NK-92 (cell line): Measurements from ENCODE around the gene PARD3B.

ENCODE experiments used
- DNase-seq: peaks from one replicate; lab custom pipeline; 2025; ENCODE audit not compliant: unreplicated experiment; lab: John Stamatoyannopoulos, UW

The PARD3B gene

DNA sequence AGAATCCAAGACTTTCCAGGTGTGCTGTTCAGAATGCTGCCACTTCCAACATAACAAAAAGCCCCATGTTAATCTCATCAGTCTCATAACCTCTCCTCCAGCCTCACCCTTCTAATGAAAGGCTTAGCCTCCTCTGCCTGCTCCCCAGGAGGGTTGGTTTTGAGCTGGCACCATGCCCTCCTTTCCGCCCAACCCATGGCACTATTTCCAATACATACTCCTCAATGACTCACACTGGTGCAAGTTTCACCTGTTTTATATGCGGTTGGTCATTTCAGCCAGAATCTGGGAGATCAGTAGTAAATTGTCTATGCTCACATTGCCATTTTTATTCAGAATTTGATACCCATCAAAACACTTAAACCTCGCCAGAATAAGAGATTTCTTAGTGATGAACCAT lies 979.4 kb downstream of the PARD3B start:
- no peak for DNase-seq

GRCh38 chr2:205527801-205528200 lies 982.5 kb downstream of the PARD3B start:
- no peak for DNase-seq

DNA sequence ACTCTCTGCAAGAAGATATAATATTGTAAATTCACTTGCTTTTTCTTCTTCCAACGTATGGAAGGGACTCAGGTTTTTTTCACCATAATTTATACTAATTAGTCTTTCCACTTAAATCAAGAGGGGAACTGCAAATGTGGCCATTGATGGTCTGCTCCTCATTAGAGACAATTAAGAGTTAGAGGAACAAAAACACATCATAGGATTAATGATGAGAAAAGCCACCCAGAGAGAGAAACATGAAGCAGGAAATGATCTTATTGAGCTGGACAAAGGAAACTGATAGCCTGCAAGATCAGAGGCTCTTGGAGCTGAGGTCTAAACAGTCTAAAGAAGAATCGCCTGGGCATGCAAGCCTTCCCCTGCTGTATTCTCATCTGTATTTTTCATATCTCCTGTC lies 985.8 kb downstream of the PARD3B start:
- DNase-seq, result no peak

- DNase-seq, result no peak
Measured at GRCh38 chr2:205531489-205532148, 986.3 kb downstream of the PARD3B start.

- DNase-seq, result no peak
Measured at GRCh38 chr2:205535001-205535400, 989.7 kb downstream of the PARD3B start.

DNA sequence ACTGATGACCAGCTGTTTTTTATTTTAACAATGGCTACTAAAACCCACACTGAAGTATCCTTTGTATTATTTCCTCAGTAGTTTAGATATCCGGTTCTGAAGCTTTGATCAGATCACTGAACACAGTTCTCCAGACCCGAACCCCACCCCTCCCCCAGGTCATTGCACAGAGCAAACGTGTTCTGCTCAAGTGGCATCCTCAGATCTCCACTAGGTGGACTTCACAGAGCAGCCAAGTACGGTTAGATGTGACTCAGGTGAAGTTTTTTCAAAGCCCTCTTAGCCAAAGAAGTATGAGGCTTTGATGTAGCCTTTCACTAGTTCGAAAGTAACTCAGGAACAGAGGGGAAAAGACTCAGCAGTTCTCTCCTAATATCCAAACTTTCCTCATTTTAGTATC lies 994.3 kb downstream of the PARD3B start:
- no peak for DNase-seq

GRCh38 chr2:205540036-205540435 lies 994.8 kb downstream of the PARD3B start:
- no peak for DNase-seq

GRCh38 chr2:205543262-205543843 lies 998.1 kb downstream of the PARD3B start:
- no peak for DNase-seq

DNA sequence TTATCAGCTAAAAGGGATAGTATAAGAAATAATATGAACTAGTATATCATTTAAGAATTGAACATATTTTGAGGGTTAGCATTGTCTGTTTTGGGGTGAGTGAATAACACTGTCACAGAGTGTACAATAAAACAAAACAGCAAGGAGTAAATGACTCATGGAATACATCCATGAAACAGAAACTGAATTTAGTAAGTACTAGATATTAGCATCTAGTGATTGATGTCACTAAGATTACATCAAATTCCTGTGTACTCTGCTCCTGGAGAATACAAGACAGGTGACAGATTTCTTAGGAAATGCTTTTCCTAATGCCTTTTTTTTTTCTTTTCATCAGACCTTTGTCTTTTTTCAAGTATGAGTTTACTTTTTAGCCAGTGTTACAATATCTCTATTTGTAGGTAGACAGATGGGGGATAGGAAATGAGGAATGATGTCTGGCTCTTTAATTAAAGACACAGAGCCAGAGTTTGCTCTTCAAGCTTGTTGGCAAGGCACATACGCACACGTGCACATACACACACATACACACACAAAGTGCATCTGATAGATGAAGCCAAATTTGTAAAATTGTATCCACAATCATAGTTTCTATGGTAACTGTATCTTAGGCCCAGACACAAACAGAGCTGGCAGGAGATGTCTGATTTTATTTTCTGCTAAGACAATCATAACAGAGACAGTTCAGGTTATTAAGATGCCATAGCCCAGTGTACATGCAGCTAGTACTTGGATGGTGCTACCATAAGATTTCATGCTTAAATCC lies 998.8 kb downstream of the PARD3B start:
- DNase-seq, result no peak

- no peak for DNase-seq
Measured at GRCh38 chr2:205545971-205546816, 1000.9 kb downstream of the PARD3B start.

- DNase-seq, result no peak
Measured at GRCh38 chr2:205555566-205556230, 1010.4 kb downstream of the PARD3B start.

DNA sequence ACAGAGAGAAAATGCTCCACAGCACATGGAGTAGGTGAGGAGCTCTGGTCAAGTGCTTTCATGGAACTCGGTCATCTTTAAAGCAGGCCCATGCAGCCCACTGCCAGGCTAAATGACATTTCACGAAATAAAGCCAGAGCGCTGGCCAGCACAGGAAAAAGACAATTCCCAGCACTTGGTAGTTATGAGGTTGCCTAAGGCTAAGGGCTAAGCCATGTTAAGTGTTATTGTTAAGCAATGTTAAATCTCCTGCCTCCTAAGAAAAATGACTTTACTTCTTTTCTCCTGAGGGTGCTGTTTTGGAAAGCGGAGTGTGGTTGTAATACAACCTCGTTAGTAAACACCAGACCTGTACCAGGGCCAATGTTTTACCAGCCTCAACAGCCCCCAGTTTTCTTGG lies 1011.1 kb downstream of the PARD3B start:
- no peak for DNase-seq

DNA sequence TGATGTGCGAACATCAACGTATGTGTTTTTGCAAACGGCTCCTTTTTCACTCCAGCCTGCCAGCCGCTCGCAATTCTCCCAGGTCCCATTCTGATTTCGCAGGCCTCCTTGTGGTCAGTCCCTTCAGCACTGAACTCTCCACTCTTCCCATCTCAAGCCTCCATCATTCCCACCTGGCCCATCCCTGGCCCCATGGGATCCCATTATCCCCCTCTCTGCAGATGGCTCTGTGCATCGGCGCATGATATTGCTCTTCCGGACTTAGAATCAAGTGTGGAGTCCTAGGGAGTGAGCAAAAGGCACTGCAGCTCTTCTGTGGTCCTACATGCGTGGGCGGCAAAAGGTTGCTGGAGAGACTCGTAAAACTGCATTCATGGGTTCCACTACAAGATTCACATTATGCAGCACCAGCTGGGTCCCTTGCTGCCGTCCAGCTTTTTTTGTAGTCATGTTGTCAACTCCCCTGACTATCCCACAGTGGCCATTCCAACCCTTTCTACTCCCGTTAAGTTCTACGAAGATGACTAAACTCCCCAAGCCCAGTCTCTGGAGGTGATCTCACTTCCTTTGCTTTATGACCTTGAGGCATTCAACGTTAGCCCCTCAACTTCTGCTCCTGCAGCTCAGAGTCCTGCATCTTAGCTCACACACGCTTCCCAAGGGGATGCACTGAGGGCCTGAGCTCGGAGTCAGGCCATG lies 1011.7 kb downstream of the PARD3B start:
- no peak for DNase-seq

- no peak for DNase-seq
Measured at GRCh38 chr2:205557873-205558272, 1012.6 kb downstream of the PARD3B start.

GRCh38 chr2:205561441-205561840 lies 1016.2 kb downstream of the PARD3B start:
- no peak for DNase-seq

DNA sequence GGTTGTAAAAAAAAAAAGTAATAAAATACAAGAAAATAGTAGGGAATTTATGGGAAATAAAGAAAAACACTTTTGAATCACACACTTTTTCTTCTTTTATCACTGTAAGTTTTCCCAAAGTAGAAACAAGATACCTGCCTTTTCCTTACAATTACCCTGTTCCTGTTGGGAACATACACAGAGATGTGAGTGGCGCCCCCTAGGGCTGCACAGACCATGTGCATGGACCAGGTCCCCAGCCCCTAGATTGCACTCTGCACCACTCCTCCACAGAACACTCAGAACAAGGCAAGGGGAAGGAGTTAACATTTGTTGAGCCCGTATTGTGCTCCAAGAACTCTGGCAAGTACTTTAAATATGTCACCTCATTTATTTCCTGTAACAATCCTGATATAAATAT lies 1018.4 kb downstream of the PARD3B start:
- DNase-seq, result no peak

DNA sequence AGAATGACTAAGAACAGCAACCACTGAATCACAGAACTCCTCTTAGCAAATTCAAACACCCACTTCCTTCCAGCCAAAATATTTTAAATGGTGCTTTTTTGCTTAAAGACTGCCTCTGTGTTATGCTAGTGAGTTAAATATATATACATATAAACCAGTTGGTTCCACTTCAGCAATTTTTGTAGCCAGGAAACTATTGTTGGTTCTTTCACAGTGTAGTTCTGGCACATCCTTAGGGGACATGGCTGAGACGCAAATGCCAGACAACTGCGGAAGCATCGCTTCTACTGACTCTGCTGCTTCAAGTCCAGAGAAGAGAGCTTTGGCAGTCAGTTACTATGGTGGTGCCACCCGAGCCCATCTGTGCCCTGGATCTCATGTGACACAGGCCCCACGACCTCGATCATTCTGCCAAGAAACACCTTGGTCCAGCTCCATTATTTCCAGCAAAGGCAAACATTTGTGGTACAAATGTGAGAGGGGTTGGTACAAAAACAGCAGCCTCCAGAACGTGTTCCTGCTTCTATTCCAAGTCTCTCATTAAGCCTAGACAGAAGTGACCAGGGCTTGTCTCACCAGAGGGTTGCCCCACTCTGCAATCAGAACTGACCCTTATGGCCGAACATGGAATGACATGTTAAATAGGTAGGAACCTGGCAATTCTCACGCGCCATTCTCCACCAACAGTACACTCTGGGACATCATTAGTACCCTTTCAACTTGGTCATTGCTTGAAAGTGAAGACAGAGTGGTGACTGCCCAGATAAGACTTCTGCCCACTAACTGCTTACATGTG lies 1019.3 kb downstream of the PARD3B start:
- DNase-seq, result no peak

DNA sequence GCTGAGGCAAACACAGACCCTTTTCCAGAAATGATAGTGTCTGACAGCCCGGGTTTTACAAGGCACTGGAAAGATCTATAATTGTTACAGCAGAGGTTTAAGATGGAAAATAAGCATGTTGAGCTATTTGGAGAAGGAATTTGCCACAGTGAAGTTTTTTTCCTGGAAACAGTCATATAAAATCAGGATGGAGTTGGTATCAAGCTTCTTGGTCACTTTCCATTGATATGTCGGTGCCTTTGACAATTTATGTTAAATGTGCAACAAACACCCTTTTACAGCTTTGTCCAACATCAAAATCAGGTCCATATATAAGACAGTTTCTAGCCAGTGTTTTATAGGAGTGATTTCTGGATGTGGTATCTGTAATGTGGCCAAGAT lies 1019.9 kb downstream of the PARD3B start:
- DNase-seq, result no peak

DNA sequence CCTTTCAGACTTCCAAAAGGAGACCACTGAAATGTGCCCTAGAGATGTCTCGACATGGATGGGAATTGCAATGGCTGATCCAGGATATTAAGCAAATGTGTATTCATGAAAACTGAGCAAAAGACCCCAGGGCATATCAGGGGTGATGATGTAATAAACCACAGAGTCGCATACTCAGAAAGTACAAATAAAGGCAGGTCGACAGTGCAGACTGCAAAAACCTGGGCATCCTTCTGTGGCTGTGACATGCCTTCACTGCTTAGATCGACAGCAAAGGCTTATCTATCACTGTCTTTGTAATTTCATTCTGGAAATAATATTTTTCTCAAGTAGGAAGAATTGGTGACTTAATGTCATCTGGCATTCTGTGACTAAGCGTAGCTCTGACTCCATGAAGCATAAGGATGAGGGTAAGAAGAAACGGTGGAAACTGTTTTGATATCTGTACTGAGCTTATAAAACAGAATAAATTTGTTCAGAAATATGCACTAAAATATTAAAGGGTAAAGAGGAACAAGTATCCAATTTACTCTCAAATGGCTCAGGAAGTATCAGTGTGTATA lies 1021.4 kb downstream of the PARD3B start:
- no peak for DNase-seq
